Liver (tissue), 9 donors: ENCODE data around the gene ACADM. TPM values are rescaled to one million over a fixed set of nuclear protein-coding genes. Genes with fewer than 3 reads are reported as not detected.

Source experiments
- DNase-seq: peaks from one replicate; pipeline ENCODE4 v3.0.0-alpha.2; 2017; ENCODE audit warnings: low spot score
- H3K27ac ChIP-seq, 2 donors: one replicate each; pipeline ENCODE4 v1.7.0; 2013; ENCODE audit warnings: inconsistent platforms in 2 of 2, low read length in 2 of 2, control low read depth in 1 of 2, low read depth in 1 of 2, mild to moderate bottlenecking in 1 of 2
- H3K27me3 ChIP-seq, 4 donors: one replicate each; pipeline versions ENCODE4 v1.6.1 to v1.7.0; 2013; ENCODE audit warnings: low read length in 3 of 4, inconsistent platforms in 1 of 4, mild to moderate bottlenecking in 1 of 4, moderate library complexity in 1 of 4; ENCODE audit not compliant: control insufficient read depth in 4 of 4, insufficient read depth in 4 of 4
- H3K36me3 ChIP-seq, 4 donors: one replicate each; pipeline versions ENCODE4 v1.6.1 to v1.7.0; 2013; ENCODE audit warnings: low read length in 3 of 4, mild to moderate bottlenecking in 3 of 4, low read depth in 1 of 4, moderate library complexity in 1 of 4; ENCODE audit not compliant: control insufficient read depth in 4 of 4, insufficient read depth in 3 of 4
- H3K4me1 ChIP-seq, 4 donors: one replicate each; pipeline versions ENCODE4 v1.6.1 to v1.7.0; 2013; ENCODE audit warnings: low read length in 3 of 4, mild to moderate bottlenecking in 3 of 4, moderate library complexity in 1 of 4; ENCODE audit not compliant: control insufficient read depth in 4 of 4, insufficient read depth in 4 of 4
- H3K4me3 ChIP-seq, 3 donors: one replicate each; pipeline versions ENCODE4 v1.6.1 to v1.7.0; 2013; ENCODE audit warnings: low read length in 3 of 3, control low read depth in 1 of 3, low read depth in 1 of 3, mild to moderate bottlenecking in 1 of 3
- H3K9ac ChIP-seq, 2 donors: one replicate each; pipeline ENCODE4 v1.7.0; 2013; ENCODE audit warnings: low read length in 2 of 2, mild to moderate bottlenecking in 2 of 2, moderate library complexity in 2 of 2, control low read depth in 1 of 2, low read depth in 1 of 2
- H3K9me3 ChIP-seq, 4 donors: one replicate each; pipeline versions ENCODE4 v1.6.1 to v1.7.0; 2013; ENCODE audit warnings: low read length in 3 of 4; ENCODE audit not compliant: control insufficient read depth in 4 of 4
- ATF3 ChIP-seq: IDR thresholded peaks from 2 replicates; pipeline ENCODE4 v1.6.1; 2016; ENCODE audit warnings: antibody characterized with exemption
- FOXA1 ChIP-seq: IDR thresholded peaks from 2 replicates; pipeline ENCODE4 v1.6.1; 2016; ENCODE audit warnings: antibody characterized with exemption
- FOXA2 ChIP-seq: IDR thresholded peaks from 2 replicates; pipeline ENCODE4 v1.6.1; 2016; ENCODE audit warnings: antibody characterized with exemption
- HNF4A ChIP-seq, 2 donors: conservative IDR thresholded peaks; 2 replicates each; pipeline ENCODE4 v1.6.1; 2016; ENCODE audit warnings: antibody characterized with exemption in 2 of 2, mild to moderate bottlenecking in 2 of 2
- HNF4G ChIP-seq: IDR thresholded peaks from 2 replicates; pipeline ENCODE4 v1.6.1; 2016; ENCODE audit warnings: antibody characterized with exemption
- RAD21 ChIP-seq, 2 donors: IDR thresholded peaks; 2 replicates each; pipeline ENCODE4 v1.6.1; 2016; ENCODE audit warnings: antibody characterized with exemption in 2 of 2, mild to moderate bottlenecking in 2 of 2
- REST ChIP-seq: IDR thresholded peaks from 2 replicates; pipeline ENCODE4 v1.6.1; 2016; ENCODE audit warnings: antibody characterized with exemption, mild to moderate bottlenecking
- RXRA ChIP-seq, 2 donors: IDR thresholded peaks; 2 replicates each; pipeline ENCODE4 v1.6.1; 2017 to 2018; ENCODE audit warnings: antibody characterized with exemption in 2 of 2, mild to moderate bottlenecking in 1 of 2
- TAF1 ChIP-seq: conservative IDR thresholded peaks from 2 replicates; pipeline ENCODE4 v1.6.1; 2016; ENCODE audit warnings: antibody characterized with exemption, mild to moderate bottlenecking
- YY1 ChIP-seq: IDR thresholded peaks from 2 replicates; pipeline ENCODE4 v1.6.1; 2016; ENCODE audit warnings: antibody characterized with exemption, mild to moderate bottlenecking
- ZBTB33 ChIP-seq: IDR thresholded peaks from 2 replicates; pipeline ENCODE4 v1.6.1; 2016; ENCODE audit warnings: antibody characterized with exemption
- WGBS: extraction: QIAGEN DNeasy Blood & Tissue Kit; methylation state at CpG from one replicate; pipeline ENCODE4 v1.1.7; 2013; 5-methylcytosine and 5-hydroxymethylcytosine counted together
- polyA plus RNA-seq, 2 donors: library from polyadenylated mRNA; stranded (reverse) in 1 of 2; unstranded in 1 of 2; fragments of 200-250 nt in 1 of 2; fragments of >200 nt in 1 of 2; fragmentation: Nextera tagmentation in 1 of 2; extraction: Ambion mirVana in 1 of 2; gene quantifications; one replicate each; pipeline versions ENCODE4 v1.2.1 to v1.2.3, GENCODE V29; 2013 to 2015
- total RNA-seq, 2 donors: library from RNA; depleted of rRNA; stranded (reverse); fragments of >200 nt; gene quantifications; one replicate each; pipeline ENCODE4 v1.2.3, GENCODE V29; 2014
- donor health status: healthy.
- donor health status: healthy.
- donor health status: healthy.
- donor health status: healthy.
- donor health status: healthy.

ACADM gene
- total and polyA plus RNA-seq, 4 donors: 68.3 to 175 (median 149) TPM

GRCh38 chr1:75764057-75764655, 39.6 kb downstream of the ACADM start (continued):
- no peak for TF ChIP-seq REST
- no peak for TF ChIP-seq TAF1
- no peak for TF ChIP-seq ATF3
- TF ChIP-seq ZBTB33: no peak

- TF ChIP-seq TAF1 (no peak), ZBTB33 (no peak), FOXA1 (no peak), HNF4A (conservative IDR thresholded peaks at IDR 0.05) (no peak), RAD21 (IDR thresholded peaks at IDR 0.05) (no peak), FOXA2 (no peak), RXRA (IDR thresholded peaks at IDR 0.05) (no peak), YY1 (no peak)
- H3K36me3 ChIP-seq: peaks cover 0 to 6% (median 3%) of the 10 kb centered on the region in 4 donors
- H3K9ac ChIP-seq: no peak overlapping the region
- no peaks in the 10 kb centered on the region for H3K4me1 ChIP-seq
- no peak for DNase-seq
- no peak overlapping the region for H3K27ac ChIP-seq
- H3K4me3 ChIP-seq: no peak overlapping the region
- no peaks in the 10 kb centered on the region for H3K9me3 ChIP-seq
- H3K27me3 ChIP-seq: no peaks in the 10 kb centered on the region
- WGBS: 97% methylated on average over 1 of the region's 1 CpG
Observed at GRCh38 chr1:75765697-75766355, 41.3 kb downstream of the ACADM start.

- no peak overlapping the region for H3K27ac ChIP-seq
- H3K9me3 ChIP-seq: no peaks in the 10 kb centered on the region
- no peak for TF ChIP-seq HNF4G
- TF ChIP-seq RAD21 (IDR thresholded peaks at IDR 0.05): no peak
- TF ChIP-seq FOXA2: no peak
- H3K4me3 ChIP-seq: no peak overlapping the region
- no peak overlapping the region for H3K9ac ChIP-seq
- no peaks in the 10 kb centered on the region for H3K4me1 ChIP-seq
- no peak for DNase-seq
- 91% methylated on average over 1 of the region's 1 CpG for WGBS
- H3K27me3 ChIP-seq: no peaks in the 10 kb centered on the region
- peaks cover 0 to 5% (median 0%) of the 10 kb centered on the region in 4 donors for H3K36me3 ChIP-seq
Observed at GRCh38 chr1:75768016-75768415, 43.5 kb downstream of the ACADM start.
